GM12878 (cell line): Measurements from ENCODE around the gene GYS2. TPM values are rescaled to one million over a fixed set of nuclear protein-coding genes. Genes with fewer than 3 reads are reported as not detected.

Source experiments
- ATAC-seq: fragments of 200-7000 bp; cut with Tn5 transposase; 3 replicates; pipeline ENCODE4 v1.9.1; 2020; ENCODE audit warnings: mild to moderate bottlenecking, moderate library complexity
- BruUV-seq: library from RNA; stranded (reverse); fragments of 400-500 nt; replicated peaks from 2 replicates; lab custom pipeline; 2021; lab: Mats Ljungman, UMichigan
- CTCF ChIA-PET: fragments of 300-600 bp; sonication (Branson Sonifier 250); formaldehyde crosslinking; extraction: SDS; loops from one replicate; lab custom pipeline; 2021; ENCODE audit warnings: inconsistent platforms; lab: Yijun Ruan, JAX
- POLR2A ChIA-PET: fragments of 350-600 bp; formaldehyde crosslinking; extraction: SDS; loops from one replicate; lab custom pipeline; 2021; ENCODE audit warnings: inconsistent platforms; lab: Charles Lee
- RAD21 ChIA-PET: fragments of 300-600 bp; sonication (Branson Sonifier 250); formaldehyde crosslinking; loops from one replicate; lab custom pipeline; 2023; ENCODE audit warnings: antibody characterized with exemption; ENCODE audit not compliant: unreplicated experiment; lab: Charles Lee
- SMC1A ChIA-PET: fragments of 300-600 bp; sonication (Branson Sonifier 250); formaldehyde crosslinking; loops from one replicate; lab custom pipeline; 2023; ENCODE audit not compliant: unreplicated experiment, uncharacterized antibody; lab: Charles Lee
- DNase-seq: peaks from one replicate; pipeline ENCODE4 v3.0.0-alpha.2; 2011; ENCODE audit warnings: low read depth, low spot score
- FAIRE-seq: peaks from 3 replicates; lab custom pipeline; 2011; peaks lifted over from hg19 to GRCh38; lab: Jason Lieb, UNC
- H2AFZ ChIP-seq: 2 replicates; pipeline ENCODE4 v1.6.0; 2011; ENCODE audit warnings: low read depth, low read length, control low read depth; ENCODE audit not compliant: control insufficient read depth
- H3K27ac ChIP-seq: 2 replicates; pipeline ENCODE4 v1.5.1; 2011; ENCODE audit warnings: control low read depth; ENCODE audit not compliant: control insufficient read depth, insufficient read depth
- H3K27me3 ChIP-seq, 2 experiments: replicated peaks in 1 of 2; 2 replicates each; pipeline versions ENCODE4 v1.6.0 to v1.6.1; 2011; ENCODE audit warnings: low read length in 1 of 2; ENCODE audit not compliant: control insufficient read depth in 2 of 2, insufficient read depth in 2 of 2
- H3K36me3 ChIP-seq, 2 experiments: 2 replicates each; pipeline ENCODE4 v1.5.1; 2011; ENCODE audit warnings: low read length in 1 of 2; ENCODE audit not compliant: control insufficient read depth in 2 of 2, insufficient read depth in 2 of 2
- H3K4me1 ChIP-seq: 2 replicates; pipeline ENCODE4 v1.6.1; 2011; ENCODE audit warnings: mild to moderate bottlenecking, low read length, moderate library complexity, mixed read lengths; ENCODE audit not compliant: control insufficient read depth, insufficient read depth
- H3K4me2 ChIP-seq: 2 replicates; pipeline ENCODE4 v1.6.0; 2011; ENCODE audit warnings: control low read depth; ENCODE audit not compliant: control insufficient read depth, insufficient read depth
- H3K4me3 ChIP-seq: fragments of 200-600 bp; sonication (generic); 2 replicates; pipeline ENCODE4 v1.5.1; 2016
- H3K79me2 ChIP-seq: 2 replicates; pipeline ENCODE4 v1.6.0; 2011; ENCODE audit warnings: low read length; ENCODE audit not compliant: control insufficient read depth, insufficient read depth
- H3K9ac ChIP-seq: 2 replicates; pipeline ENCODE4 v1.8.0; 2011; ENCODE audit warnings: low read length, control low read depth, mixed read lengths; ENCODE audit not compliant: control insufficient read depth, insufficient read depth
- H3K9me3 ChIP-seq: replicated peaks from 3 replicates; pipeline ENCODE4 v1.5.1; 2011; ENCODE audit warnings: mild to moderate bottlenecking, low read length; ENCODE audit not compliant: control insufficient read depth, insufficient read depth
- H4K20me1 ChIP-seq: 2 replicates; pipeline ENCODE4 v1.6.0; 2011; ENCODE audit not compliant: control insufficient read depth, insufficient read depth
- HDAC6 ChIP-seq: fragments of 200-600 bp; sonication (generic); IDR thresholded peaks from one replicate; pipeline ENCODE4 v1.8.0; 2017; ENCODE audit warnings: antibody characterized with exemption; ENCODE audit not compliant: unreplicated experiment
- MEF2B ChIP-seq: fragments of 450-650 bp; IDR thresholded peaks from 2 replicates; pipeline ENCODE4 v1.6.1; 2018; ENCODE audit warnings: mild to moderate bottlenecking, moderate library complexity; ENCODE audit not compliant: partially characterized antibody, poor library complexity, severe bottlenecking
- WGBS: methylation state at CpG from one replicate; pipeline ENCODE4 v1.1.6; 2016; ENCODE audit warnings: low lambda C conversion rate; ENCODE audit not compliant: insufficient replicate concordance, insufficient coverage; ENCODE audit errors: missing lambda C conversion rate; 5-methylcytosine and 5-hydroxymethylcytosine counted together
- in situ Hi-C: fragments of 300-500 bp; cut with MboI; formaldehyde crosslinking; loops from 9 replicates; pipeline ENCODE4 v1.14.3; 2018; ENCODE audit warnings: mixed read lengths
- intact Hi-C: fragments of 100-400 bp; cut with micrococcal nuclease; formaldehyde crosslinking; loops from one replicate; pipeline ENCODE4 v1.14.2; 2022; ENCODE audit not compliant: unreplicated experiment
- polyA plus RNA-seq, 11 experiments: library from polyadenylated mRNA; depleted of rRNA in 4 of 11; unstranded in 6 of 11; stranded (reverse) in 5 of 11; fragments of >200 nt; fragmentation: Nextera tagmentation in 4 of 11; fragmentation: Illumina TruSeq in 1 of 11; extraction: Ambion mirVana in 4 of 11; extraction: Trizol in 1 of 11; gene quantifications; 1 replicate in 1 of 11; 2 replicates in 10 of 11; pipeline versions ENCODE4 v1.2.1 to v1.2.3, GENCODE V29; 2011 to 2016; ENCODE audit warnings: inconsistent platforms in 2 of 11, missing spikeins in 2 of 11, low read depth in 1 of 11
- total RNA-seq, 4 experiments: library from RNA; depleted of rRNA in 3 of 4; stranded (reverse); fragments of >200 nt in 3 of 4; fragmentation: Illumina TruSeq in 1 of 4; extraction: Trizol in 1 of 4; gene quantifications; 2 replicates each; pipeline versions ENCODE4 v1.2.1 to v1.2.3, GENCODE V29; 2013 to 2021
- TF ChIP-seq, protein P1 (sequence below): IDR thresholded peaks from 2 replicates; pipeline ENCODE4 v1.6.1; 2012; ENCODE audit warnings: low read depth, low read length, improper control_type of control experiment
- TF ChIP-seq, protein P2 (sequence below), 3 experiments: IDR thresholded peaks in 2 of 3; conservative IDR thresholded peaks in 1 of 3; 2 replicates each; pipeline ENCODE4 v1.5.1; 2011; ENCODE audit warnings: low read depth in 3 of 3, low read length in 3 of 3, mild to moderate bottlenecking in 3 of 3, control low read depth in 2 of 3, moderate library complexity in 2 of 3, inconsistent platforms in 1 of 3, mixed read lengths in 1 of 3; ENCODE audit not compliant: control insufficient read depth in 2 of 3, insufficient read depth in 1 of 3; ENCODE audit errors: extremely low read depth in 1 of 3

The GYS2 gene
- total and polyA plus RNA-seq, 10 of the 15 experiments (the other 5 are each of a cell fraction or from before 2014, with no cell fraction given) = not detected

DNA sequence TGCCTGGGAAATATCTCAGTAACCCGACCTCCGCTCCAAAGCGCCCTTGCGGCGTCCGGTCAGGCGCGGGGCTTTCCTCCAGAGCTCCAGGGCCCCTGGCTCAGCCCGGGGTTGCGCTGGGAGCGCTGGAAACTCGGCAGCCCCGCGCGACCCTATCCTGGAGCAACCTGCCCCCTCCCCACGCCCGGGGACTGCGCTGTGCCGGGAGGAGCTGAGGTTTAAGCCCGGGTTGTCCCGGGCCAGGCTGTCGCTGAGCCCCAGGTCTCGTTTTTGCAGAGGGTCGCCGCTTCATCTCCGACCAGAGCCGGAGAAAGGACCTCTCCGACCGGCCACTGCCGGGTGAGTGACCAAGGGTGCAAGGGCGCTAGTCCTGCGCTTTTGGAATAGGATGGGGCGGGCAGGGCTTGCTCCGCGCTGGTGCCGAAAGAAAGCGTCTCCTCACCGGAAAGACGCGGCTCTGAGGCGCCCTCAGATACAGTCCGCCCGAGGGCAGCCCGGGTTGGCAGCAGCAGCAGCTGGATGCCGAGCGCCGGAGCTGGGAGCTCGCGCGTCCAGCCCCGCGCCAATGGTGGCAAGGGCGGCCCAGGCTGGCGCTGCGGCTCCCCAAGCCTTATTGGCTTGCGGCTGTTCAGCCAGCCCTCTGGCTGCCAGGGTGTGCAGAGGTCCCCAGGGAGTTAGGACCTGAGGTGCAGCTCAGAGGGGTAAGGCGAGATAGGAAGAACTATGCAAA lies 77.0 kb downstream of the GYS2 start:
- ATAC-seq = peak; percentile 95
- TF ChIP-seq, protein P1, sequence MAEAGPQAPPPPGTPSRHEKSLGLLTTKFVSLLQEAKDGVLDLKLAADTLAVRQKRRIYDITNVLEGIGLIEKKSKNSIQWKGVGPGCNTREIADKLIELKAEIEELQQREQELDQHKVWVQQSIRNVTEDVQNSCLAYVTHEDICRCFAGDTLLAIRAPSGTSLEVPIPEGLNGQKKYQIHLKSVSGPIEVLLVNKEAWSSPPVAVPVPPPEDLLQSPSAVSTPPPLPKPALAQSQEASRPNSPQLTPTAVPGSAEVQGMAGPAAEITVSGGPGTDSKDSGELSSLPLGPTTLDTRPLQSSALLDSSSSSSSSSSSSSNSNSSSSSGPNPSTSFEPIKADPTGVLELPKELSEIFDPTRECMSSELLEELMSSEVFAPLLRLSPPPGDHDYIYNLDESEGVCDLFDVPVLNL = no peak
- TF ChIP-seq MEF2B = peak; percentile 85
- TF ChIP-seq, protein P2, sequence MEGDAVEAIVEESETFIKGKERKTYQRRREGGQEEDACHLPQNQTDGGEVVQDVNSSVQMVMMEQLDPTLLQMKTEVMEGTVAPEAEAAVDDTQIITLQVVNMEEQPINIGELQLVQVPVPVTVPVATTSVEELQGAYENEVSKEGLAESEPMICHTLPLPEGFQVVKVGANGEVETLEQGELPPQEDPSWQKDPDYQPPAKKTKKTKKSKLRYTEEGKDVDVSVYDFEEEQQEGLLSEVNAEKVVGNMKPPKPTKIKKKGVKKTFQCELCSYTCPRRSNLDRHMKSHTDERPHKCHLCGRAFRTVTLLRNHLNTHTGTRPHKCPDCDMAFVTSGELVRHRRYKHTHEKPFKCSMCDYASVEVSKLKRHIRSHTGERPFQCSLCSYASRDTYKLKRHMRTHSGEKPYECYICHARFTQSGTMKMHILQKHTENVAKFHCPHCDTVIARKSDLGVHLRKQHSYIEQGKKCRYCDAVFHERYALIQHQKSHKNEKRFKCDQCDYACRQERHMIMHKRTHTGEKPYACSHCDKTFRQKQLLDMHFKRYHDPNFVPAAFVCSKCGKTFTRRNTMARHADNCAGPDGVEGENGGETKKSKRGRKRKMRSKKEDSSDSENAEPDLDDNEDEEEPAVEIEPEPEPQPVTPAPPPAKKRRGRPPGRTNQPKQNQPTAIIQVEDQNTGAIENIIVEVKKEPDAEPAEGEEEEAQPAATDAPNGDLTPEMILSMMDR (IDR thresholded peaks at IDR 0.05 in 2 of 3, conservative IDR thresholded peaks at IDR 0.05 in 1 of 3; ENCODE audit: control insufficient read depth in 2 of 3, extremely low read depth in 1 of 3, insufficient read depth in 1 of 3, low read depth in 3 of 3, low read length in 3 of 3) = no peak
- TF ChIP-seq HDAC6 = peak; percentile 84
- TF ChIP-seq, all 136 proteins: peak for 2
- FAIRE-seq (no peak), DNase-seq (peak; percentile 27)
- ChIA-PET SMC1A (interaction anchor here (0.8 to 1.2 kb wide), 2 partner anchors 17 to 64 kb away, joined by 3 read pairs; no protein-coding TSS in a partner anchor), CTCF (no interaction called here), POLR2A (no interaction called here), RAD21 (no interaction called here)
- H2AFZ ChIP-seq = peak overlapping the region; percentile 86
- peak overlapping the region; percentile 71 for H3K4me3 ChIP-seq
- no TSS peak for BruUV-seq
- peaks cover 1 to 8% of the 10 kb centered on the region in 2 experiments; a peak in 3 of 4 replicates for H3K27me3 ChIP-seq
- in situ Hi-C loops (no loop called here), intact Hi-C loops (no loop called here)
- H4K20me1 ChIP-seq = no peaks in the 10 kb centered on the region
- H3K27ac ChIP-seq = no peak overlapping the region
- peak overlapping the region; percentile 97 for H3K4me2 ChIP-seq
- no peaks in the 10 kb centered on the region for H3K36me3 ChIP-seq
- under 1% methylated on average over 47 of the region's 57 CpGs for WGBS
- no peaks in the 10 kb centered on the region; the same call in 2 of the 3 replicates for H3K9me3 ChIP-seq
- H3K9ac ChIP-seq = no peak overlapping the region
- no peaks in the 10 kb centered on the region for H3K4me1 ChIP-seq
- H3K79me2 ChIP-seq = no peaks in the 10 kb centered on the region
